Dermis lymphatic vessel endothelial cell (primary cell): Measurements from ENCODE around the gene ZCCHC10. TPM values are rescaled to one million over a fixed set of nuclear protein-coding genes. Genes with fewer than 3 reads are reported as not detected.

Experiments
- total RNA-seq: library from RNA; depleted of rRNA; stranded (reverse); fragments of >200 nt; gene quantifications from 2 replicates; pipeline ENCODE4 v1.2.1, GENCODE V29; 2014

Gene ZCCHC10
- total RNA-seq, result 14.3 and 16.7 TPM in 2 replicates

DNA sequence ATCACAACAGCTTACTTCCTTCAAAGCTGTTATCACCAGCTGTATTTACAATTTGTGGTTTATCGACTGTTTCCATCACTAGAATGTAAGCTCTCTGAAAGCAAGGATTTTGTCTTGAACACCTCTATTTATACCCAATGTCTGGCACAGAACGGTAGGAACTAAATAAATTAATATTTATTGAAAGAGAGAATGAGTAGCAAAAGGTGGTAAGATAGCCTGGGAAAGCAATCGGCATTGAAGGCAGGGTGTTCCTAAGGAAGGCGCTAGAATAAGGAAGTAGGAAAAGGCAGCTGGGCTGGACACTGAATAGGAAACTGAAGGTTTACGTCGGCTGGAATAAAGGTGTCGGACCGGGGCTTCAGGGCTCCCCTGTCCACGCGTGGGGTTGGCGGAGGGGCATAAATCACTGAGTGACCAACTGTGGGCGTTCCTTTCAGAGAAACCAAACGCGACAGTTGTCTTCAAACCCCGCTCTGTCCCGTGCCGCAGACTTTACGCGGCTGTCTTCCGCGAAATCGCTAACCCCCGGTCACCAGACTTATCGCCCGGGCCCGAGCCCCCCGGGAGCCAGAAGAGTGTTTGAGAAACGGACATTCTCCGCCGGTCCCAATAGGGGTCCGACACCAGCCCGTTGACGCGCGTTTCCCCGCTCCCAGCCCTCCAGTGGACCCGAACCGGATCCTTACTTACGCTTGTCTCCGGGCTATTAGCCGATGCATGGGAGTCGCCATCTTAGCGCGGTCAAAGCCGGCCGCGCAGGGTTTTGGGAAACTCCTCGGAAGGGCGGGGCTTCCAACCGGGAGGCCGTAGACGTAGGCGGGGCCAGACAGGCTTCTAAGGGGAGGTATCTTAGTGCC is at the start of gene ZCCHC10:
Gene ZCCHC10 (minus strand): TSS at position 746 of the 860 bp plus-strand sequence. CDS start 12 bp downstream, at position 734.

DNA sequence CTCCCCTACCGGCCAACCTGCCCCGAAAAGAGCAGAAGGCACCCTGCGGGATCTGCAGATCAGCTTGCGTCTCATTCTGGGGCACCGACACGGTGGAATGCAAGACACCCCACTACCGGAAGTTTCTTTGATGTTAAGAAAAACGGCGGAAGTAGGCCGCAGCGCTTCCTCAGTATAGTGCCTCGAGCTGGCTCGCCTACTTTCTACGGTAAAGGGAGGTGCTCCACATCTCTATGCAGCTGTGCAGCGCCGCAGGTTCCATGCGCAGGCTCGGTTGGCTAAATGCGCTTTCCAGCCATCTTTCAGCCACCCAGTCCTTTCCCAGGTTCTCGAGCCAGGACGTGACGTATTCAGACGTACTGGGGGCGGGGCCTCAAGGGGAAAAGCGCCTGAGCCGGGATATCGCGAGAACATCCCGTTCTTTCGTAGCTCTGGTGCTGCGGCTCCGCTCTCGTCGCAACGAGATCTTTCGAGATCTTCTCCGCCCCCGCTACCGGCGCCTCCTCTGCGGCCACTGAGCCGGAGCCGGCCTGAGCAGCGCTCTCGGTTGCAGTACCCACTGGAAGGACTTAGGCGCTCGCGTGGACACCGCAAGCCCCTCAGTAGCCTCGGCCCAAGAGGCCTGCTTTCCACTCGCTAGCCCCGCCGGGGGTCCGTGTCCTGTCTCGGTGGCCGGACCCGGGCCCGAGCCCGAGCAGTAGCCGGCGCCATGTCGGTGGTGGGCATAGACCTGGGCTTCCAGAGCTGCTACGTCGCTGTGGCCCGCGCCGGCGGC is 25.4 kb upstream of the ZCCHC10 start, which contains the start of gene HSPA4:
Gene HSPA4 (plus strand): TSS at position 472 of the 775 bp plus-strand sequence. CDS start 238 bp downstream, at position 710.

DNA sequence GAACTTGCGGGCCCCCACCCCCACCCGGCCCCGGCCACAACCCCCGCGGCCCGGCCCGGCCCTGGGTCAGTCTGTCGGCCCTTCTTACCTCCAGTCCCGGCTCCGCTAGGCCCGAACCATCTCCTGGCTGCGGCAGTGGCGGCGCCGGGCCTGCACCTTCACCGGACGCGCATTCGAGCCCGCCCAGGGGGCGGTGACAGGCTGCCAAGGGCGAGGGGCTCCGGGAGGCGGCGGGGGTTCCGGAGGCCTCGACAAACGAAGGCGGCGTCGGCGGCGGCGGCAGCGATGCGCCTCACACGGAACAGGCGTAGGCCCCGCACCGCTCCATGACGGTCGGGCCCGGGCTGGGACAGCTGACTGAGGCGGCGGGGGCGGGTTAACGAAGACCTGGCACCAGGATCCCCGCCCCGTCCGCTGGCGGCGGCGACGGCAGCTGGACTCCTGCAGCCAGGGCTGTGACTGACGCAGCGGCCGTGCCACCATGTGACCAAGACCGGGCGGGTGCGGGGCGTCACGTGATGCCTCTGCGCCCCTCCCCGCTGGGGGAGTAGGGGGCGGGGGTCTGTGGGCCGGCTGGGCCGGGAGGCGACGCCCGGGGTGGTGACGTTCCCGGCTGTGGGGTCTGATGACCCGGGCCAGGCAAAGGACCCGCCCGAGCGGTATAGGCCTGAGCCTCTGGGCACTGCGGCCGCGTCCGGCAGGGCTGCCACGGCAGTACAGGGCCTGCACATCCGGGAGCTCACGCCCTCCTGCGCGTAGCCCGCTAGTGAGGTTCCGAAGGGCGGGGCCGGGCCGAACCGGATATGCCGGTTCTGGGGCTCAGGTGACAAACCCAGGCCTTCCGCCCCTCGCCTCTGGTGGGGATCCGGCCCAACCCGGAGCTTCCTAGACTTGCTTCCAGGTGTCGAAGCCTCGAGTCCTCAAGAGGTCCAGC is 62.9 kb downstream of the ZCCHC10 start, which contains the start of gene AFF4:
Gene AFF4 (minus strand): TSS at position 464 of the 934 bp plus-strand sequence. CDS start 26,445 bp downstream, outside the sequence.

Other genes starting within 250 kb of the ZCCHC10 start
- gene SEPTIN8, start 249.3 kb downstream of the ZCCHC10 start, total RNA-seq, result 28.2 and 28.5 TPM in 2 replicates
- gene SOWAHA, start 213.2 kb downstream of the ZCCHC10 start, total RNA-seq, result under 0.01 TPM in 1 of 2 replicates, not detected in the other
- gene SHROOM1, start 195.9 kb downstream of the ZCCHC10 start, total RNA-seq, result 2.1 and 2.4 TPM in 2 replicates
- gene GDF9, start 160.1 kb downstream of the ZCCHC10 start, total RNA-seq, result under 0.01 and 0.09 TPM in 2 replicates
- 72.2 and 74.8 TPM in 2 replicates for gene UQCRQ, start 159.9 kb downstream of the ZCCHC10 start, total RNA-seq
- 0.09 and 0.11 TPM in 2 replicates for gene LEAP2, start 152.9 kb downstream of the ZCCHC10 start, total RNA-seq
- gene AFF4, start 62.9 kb downstream of the ZCCHC10 start, total RNA-seq, result 26.6 and 28.7 TPM in 2 replicates
- 88.4 and 121 TPM in 2 replicates for gene HSPA4, start 25.5 kb upstream of the ZCCHC10 start, total RNA-seq